ENCODE measurements around the gene GSG1L. TPM values are rescaled to one million over a fixed set of nuclear protein-coding genes. Genes with fewer than 3 reads are reported as not detected.

Gene GSG1L
- total and polyA plus RNA-seq, 4 donors = 0.14 to 1.3 (median 0.24) TPM

GRCh38 chr16:27792486-27793248, 270.8 kb downstream of the GSG1L start:
- no peak overlapping the region for H3K4me3 ChIP-seq
- no peaks in the 10 kb centered on the region for H3K4me1 ChIP-seq (ENCODE audit: control insufficient read depth in 5 of 5, insufficient read depth in 5 of 5, low read length in 5 of 5)
- 81 to 87% methylated on average over 7 of the region's 7 CpGs for WGBS, 2 donors
- ATAC-seq (ENCODE audit: insufficient read depth, low FRiP score) (no peak), DNase-seq (no peak)
- TF ChIP-seq CTCF (IDR thresholded peaks at IDR 0.05; ENCODE audit: control extremely low read depth, extremely low read depth) = no peak
- H3K27me3 ChIP-seq (ENCODE audit: control insufficient read depth in 3 of 3, insufficient read depth in 3 of 3, low read length in 2 of 3) = no peaks in the 10 kb centered on the region
- no peak overlapping the region for H3K27ac ChIP-seq (ENCODE audit: low read depth in 1 of 2, low read length in 1 of 2)
- no peaks in the 10 kb centered on the region for H3K36me3 ChIP-seq (ENCODE audit: control insufficient read depth in 4 of 4, insufficient read depth in 4 of 4, low read length in 4 of 4)
- H3K9me3 ChIP-seq (ENCODE audit: control insufficient read depth in 4 of 4, insufficient read depth in 3 of 4, low read length in 3 of 4) = peaks cover 0 to 4% (median 0%) of the 10 kb centered on the region in 4 donors
- no peak overlapping the region for H3K9ac ChIP-seq (ENCODE audit: insufficient read depth in 1 of 2, low read length in 2 of 2)

- no peak overlapping the region for H3K27ac ChIP-seq (ENCODE audit: low read depth in 1 of 2, low read length in 1 of 2)
- ATAC-seq (ENCODE audit: insufficient read depth, low FRiP score) (no peak), DNase-seq (no peak)
- H3K9ac ChIP-seq (ENCODE audit: insufficient read depth in 1 of 2, low read length in 2 of 2) = no peak overlapping the region
- no peaks in the 10 kb centered on the region for H3K27me3 ChIP-seq (ENCODE audit: control insufficient read depth in 3 of 3, insufficient read depth in 3 of 3, low read length in 2 of 3)
- no peak for TF ChIP-seq CTCF (IDR thresholded peaks at IDR 0.05; ENCODE audit: control extremely low read depth, extremely low read depth)
- no peaks in the 10 kb centered on the region for H3K4me1 ChIP-seq (ENCODE audit: control insufficient read depth in 5 of 5, insufficient read depth in 5 of 5, low read length in 5 of 5)
- 76 to 88% methylated on average over 6 of the region's 6 CpGs for WGBS, 2 donors
- no peaks in the 10 kb centered on the region for H3K36me3 ChIP-seq (ENCODE audit: control insufficient read depth in 4 of 4, insufficient read depth in 4 of 4, low read length in 4 of 4)
- H3K9me3 ChIP-seq (ENCODE audit: control insufficient read depth in 4 of 4, insufficient read depth in 3 of 4, low read length in 3 of 4) = peaks cover 0 to 4% (median 0%) of the 10 kb centered on the region in 4 donors
- no peak overlapping the region for H3K4me3 ChIP-seq
These were observed 272.2 kb downstream of the GSG1L start for GRCh38 chr16:27791404-27791719.

- H3K27me3 ChIP-seq (ENCODE audit: control insufficient read depth in 3 of 3, insufficient read depth in 3 of 3, low read length in 2 of 3) = no peaks in the 10 kb centered on the region
- H3K4me3 ChIP-seq = no peak overlapping the region
- TF ChIP-seq CTCF (IDR thresholded peaks at IDR 0.05; ENCODE audit: control extremely low read depth, extremely low read depth) = no peak
- H3K9ac ChIP-seq (ENCODE audit: insufficient read depth in 1 of 2, low read length in 2 of 2) = no peak overlapping the region
- ATAC-seq (ENCODE audit: insufficient read depth, low FRiP score) (no peak), DNase-seq (no peak)
- H3K36me3 ChIP-seq (ENCODE audit: control insufficient read depth in 4 of 4, insufficient read depth in 4 of 4, low read length in 4 of 4) = no peaks in the 10 kb centered on the region
- no peak overlapping the region for H3K27ac ChIP-seq (ENCODE audit: low read depth in 1 of 2, low read length in 1 of 2)
- H3K9me3 ChIP-seq (ENCODE audit: control insufficient read depth in 4 of 4, insufficient read depth in 3 of 4, low read length in 3 of 4) = peaks cover 0 to under 1% (median 0%) of the 10 kb centered on the region in 4 donors
- WGBS, 2 donors = 86 to 90% methylated on average over 12 of the region's 12 CpGs
- H3K4me1 ChIP-seq (ENCODE audit: control insufficient read depth in 5 of 5, insufficient read depth in 5 of 5, low read length in 5 of 5) = no peaks in the 10 kb centered on the region
These were observed 272.7 kb downstream of the GSG1L start for GRCh38 chr16:27790546-27791403.
